Body of pancreas (tissue), 4 donors: ENCODE data around the gene FERD3L. TPM values are rescaled to one million over a fixed set of nuclear protein-coding genes. Genes with fewer than 3 reads are reported as not detected.

ENCODE experiments used
- ATAC-seq: fragments of 150-250 bp; one replicate; pipeline ENCODE4 v1.9.1; 2016
- DNase-seq, 4 donors: peaks; one replicate each; pipeline ENCODE4 v3.0.0-alpha.2; 2019
- H3K27ac ChIP-seq, 4 donors: fragments of 200-600 bp; sonication (generic); 1 replicate in 3 of 4; 2 replicates in 1 of 4; pipeline versions ENCODE4 v1.5.1 to v1.6.1; 2016 to 2019; ENCODE audit warnings: mild to moderate bottlenecking in 1 of 4, mixed read lengths in 1 of 4, moderate library complexity in 1 of 4
- H3K27me3 ChIP-seq, 2 donors: fragments of 200-600 bp; sonication (generic); one replicate each; pipeline ENCODE4 v1.6.0; 2016; ENCODE audit warnings: mild to moderate bottlenecking in 1 of 2
- H3K36me3 ChIP-seq, 2 donors: fragments of 200-600 bp; sonication (generic); replicated peaks in 1 of 2; 2 replicates each; pipeline ENCODE4 v1.5.1; 2016; ENCODE audit warnings: low read depth in 2 of 2; ENCODE audit not compliant: insufficient read depth in 1 of 2
- H3K4me1 ChIP-seq: fragments of 200-600 bp; sonication (generic); one replicate; pipeline ENCODE4 v1.6.0; 2016
- H3K4me3 ChIP-seq, 2 donors: fragments of 200-600 bp; sonication (generic); 1 replicate in 1 of 2; 2 replicates in 1 of 2; pipeline ENCODE4 v1.5.1; 2016 to 2019
- H3K9me3 ChIP-seq, 3 donors: fragments of 200-600 bp; sonication (generic); 1 replicate in 2 of 3; 2 replicates in 1 of 3; pipeline ENCODE4 v1.5.1; 2016
- CTCF ChIP-seq, 7 experiments: fragments of 450-650 bp in 4 of 7; fragments of 200-600 bp in 3 of 7; sonication (generic) in 3 of 7; IDR thresholded peaks; one replicate each; pipeline ENCODE4 v1.5.1; 2016 to 2019; ENCODE audit warnings: antibody characterized with exemption in 7 of 7
- POLR2A ChIP-seq, 3 donors: fragments of 450-650 bp; IDR thresholded peaks; one replicate each; pipeline ENCODE4 v1.6.1; 2016; ENCODE audit warnings: antibody characterized with exemption in 3 of 3, mild to moderate bottlenecking in 2 of 3
- WGBS, 2 donors: methylation state at CpG; one replicate each; pipeline ENCODE4 v1.1.5; 2017; 5-methylcytosine and 5-hydroxymethylcytosine counted together
- intact Hi-C: fragments of 100-400 bp; cut with DNase I; formaldehyde crosslinking; loops from one replicate; pipeline ENCODE4 v1.15.1; 2023
- total RNA-seq, 2 donors: library from RNA; depleted of rRNA; stranded (reverse); fragments of >200 nt; gene quantifications; one replicate each; pipeline ENCODE4 v1.1.0, GENCODE V29; 2016

Gene FERD3L
- total RNA-seq, 2 donors from 2014 or later, result not detected

- Histone ChIP-seq H3K27ac (no peak overlapping the region), H3K4me3 (no peak overlapping the region), H3K9me3 (no peaks in the 10 kb centered on the region), H3K4me1 (peaks cover 8% of the 10 kb centered on the region), H3K27me3 (peaks cover 0 to 10% of the 10 kb centered on the region in 2 donors), H3K36me3 (no peaks in the 10 kb centered on the region)
- no peak for ATAC-seq
- TF ChIP-seq CTCF (IDR thresholded peaks at IDR 0.05) (no peak), POLR2A (IDR thresholded peaks at IDR 0.05) (no peak)
- intact Hi-C loops, result no loop called here
- 1 to 2% methylated on average over 28 to 30 of the region's 30 CpGs for WGBS, 2 donors
- DNase-seq, result no peak
Observed at GRCh38 chr7:19143881-19144574, 1.2 kb downstream of the FERD3L start.

- no peak overlapping the region for H3K27ac ChIP-seq
- ATAC-seq (no peak), DNase-seq (no peak)
- H3K9me3 ChIP-seq, result no peaks in the 10 kb centered on the region
- 52 to 62% methylated on average over 4 of the region's 4 CpGs for WGBS, 2 donors
- TF ChIP-seq CTCF (IDR thresholded peaks at IDR 0.05) (no peak), POLR2A (IDR thresholded peaks at IDR 0.05) (no peak)
- intact Hi-C loops, result no loop called here
- H3K27me3 ChIP-seq, result peaks cover 0 to 7% of the 10 kb centered on the region in 2 donors
- no peaks in the 10 kb centered on the region for H3K36me3 ChIP-seq
- peaks cover 3% of the 10 kb centered on the region for H3K4me1 ChIP-seq
- H3K4me3 ChIP-seq, result no peak overlapping the region
Observed at GRCh38 chr7:19139706-19140327, 5.4 kb downstream of the FERD3L start.

- Histone ChIP-seq H3K4me3 (no peak overlapping the region), H3K36me3 (no peaks in the 10 kb centered on the region), H3K27me3 (no peaks in the 10 kb centered on the region), H3K9me3 (no peaks in the 10 kb centered on the region), H3K27ac (no peak overlapping the region), H3K4me1 (no peaks in the 10 kb centered on the region)
- no peak for ATAC-seq
- DNase-seq, result no peak
- no peak for TF ChIP-seq POLR2A (IDR thresholded peaks at IDR 0.05)
- intact Hi-C loops, result no loop called here
- WGBS, 2 donors, result 49 to 53% methylated on average over 4 of the region's 4 CpGs
Observed at GRCh38 chr7:19133886-19134285, 11.3 kb downstream of the FERD3L start.

- Histone ChIP-seq H3K9me3 (no peaks in the 10 kb centered on the region), H3K4me3 (no peak overlapping the region), H3K27ac (no peak overlapping the region), H3K27me3 (no peaks in the 10 kb centered on the region), H3K4me1 (no peaks in the 10 kb centered on the region), H3K36me3 (no peaks in the 10 kb centered on the region)
- ATAC-seq, result no peak
- DNase-seq, result no peak
- TF ChIP-seq POLR2A (IDR thresholded peaks at IDR 0.05), result no peak
- no peak for TF ChIP-seq CTCF (IDR thresholded peaks at IDR 0.05)
- intact Hi-C loops, result no loop called here
- WGBS, 2 donors, result 37% methylated on average over 4 of the region's 4 CpGs
Observed at GRCh38 chr7:19133390-19133789, 11.8 kb downstream of the FERD3L start.

GRCh38 chr7:19128856-19129255 lies 16.4 kb downstream of the FERD3L start:
- Histone ChIP-seq H3K4me1 (no peaks in the 10 kb centered on the region), H3K27me3 (no peaks in the 10 kb centered on the region), H3K36me3 (no peaks in the 10 kb centered on the region), H3K9me3 (no peaks in the 10 kb centered on the region), H3K4me3 (no peak overlapping the region), H3K27ac (no peak overlapping the region)
- no peak for DNase-seq
- WGBS, 2 donors, result 46% methylated on average over 1 of the region's 1 CpG
- ATAC-seq, result no peak
- intact Hi-C loops, result no loop called here
- TF ChIP-seq CTCF (IDR thresholded peaks at IDR 0.05), result no peak
- TF ChIP-seq POLR2A (IDR thresholded peaks at IDR 0.05), result no peak
